ENCODE measurements around the gene PPP6R1.
A peak's percentile ranks its signal among the peaks of the same experiment; 100 is the strongest.

PPP6R1 gene, protein sequence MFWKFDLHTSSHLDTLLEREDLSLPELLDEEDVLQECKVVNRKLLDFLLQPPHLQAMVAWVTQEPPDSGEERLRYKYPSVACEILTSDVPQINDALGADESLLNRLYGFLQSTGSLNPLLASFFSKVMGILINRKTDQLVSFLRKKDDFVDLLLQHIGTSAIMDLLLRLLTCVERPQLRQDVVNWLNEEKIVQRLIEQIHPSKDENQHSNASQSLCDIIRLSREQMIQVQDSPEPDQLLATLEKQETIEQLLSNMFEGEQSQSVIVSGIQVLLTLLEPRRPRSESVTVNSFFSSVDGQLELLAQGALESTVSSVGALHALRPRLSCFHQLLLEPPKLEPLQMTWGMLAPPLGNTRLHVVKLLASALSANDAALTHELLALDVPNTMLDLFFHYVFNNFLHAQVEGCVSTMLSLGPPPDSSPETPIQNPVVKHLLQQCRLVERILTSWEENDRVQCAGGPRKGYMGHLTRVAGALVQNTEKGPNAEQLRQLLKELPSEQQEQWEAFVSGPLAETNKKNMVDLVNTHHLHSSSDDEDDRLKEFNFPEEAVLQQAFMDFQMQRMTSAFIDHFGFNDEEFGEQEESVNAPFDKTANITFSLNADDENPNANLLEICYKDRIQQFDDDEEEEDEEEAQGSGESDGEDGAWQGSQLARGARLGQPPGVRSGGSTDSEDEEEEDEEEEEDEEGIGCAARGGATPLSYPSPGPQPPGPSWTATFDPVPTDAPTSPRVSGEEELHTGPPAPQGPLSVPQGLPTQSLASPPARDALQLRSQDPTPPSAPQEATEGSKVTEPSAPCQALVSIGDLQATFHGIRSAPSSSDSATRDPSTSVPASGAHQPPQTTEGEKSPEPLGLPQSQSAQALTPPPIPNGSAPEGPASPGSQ

GRCh38 chr19:55258828-55259539 lies at the start of gene PPP6R1:
TSS of gene PPP6R1 (minus strand) at chr19:55259017. CDS start at chr19:55247103, 11,914 bp downstream.
- peak; percentile 94 for DNase-seq

DNA sequence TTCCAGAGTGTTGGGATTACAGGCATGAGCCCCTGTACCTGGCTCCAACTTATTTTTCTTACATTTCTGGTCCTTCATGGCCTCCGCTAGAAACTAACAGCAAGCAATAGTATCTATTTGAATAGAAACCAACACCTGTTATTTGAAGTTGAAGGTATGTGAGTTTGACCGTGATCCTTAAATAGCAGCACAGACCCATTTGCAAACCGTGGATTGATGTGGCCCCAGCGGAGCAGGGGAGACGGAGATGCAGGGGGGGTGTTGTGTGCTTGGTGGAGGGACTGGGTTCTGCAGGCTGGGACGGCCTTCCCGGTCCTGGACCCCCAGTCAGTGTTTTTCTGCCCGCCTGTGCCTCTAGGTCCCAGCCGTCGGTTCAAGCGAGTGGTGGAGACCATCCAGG lies 49.5 kb upstream of the PPP6R1 start:
- DNase-seq: no peak

GRCh38 chr19:55306712-55307111 lies 47.9 kb upstream of the PPP6R1 start:
- DNase-seq: no peak

- no peak for DNase-seq
Measured at GRCh38 chr19:55305983-55306562, 47.3 kb upstream of the PPP6R1 start.

- DNase-seq: peak; percentile 55
Measured at GRCh38 chr19:55305491-55305890, 46.7 kb upstream of the PPP6R1 start.

GRCh38 chr19:55304980-55305379 lies 46.2 kb upstream of the PPP6R1 start:
- no peak for DNase-seq

DNA sequence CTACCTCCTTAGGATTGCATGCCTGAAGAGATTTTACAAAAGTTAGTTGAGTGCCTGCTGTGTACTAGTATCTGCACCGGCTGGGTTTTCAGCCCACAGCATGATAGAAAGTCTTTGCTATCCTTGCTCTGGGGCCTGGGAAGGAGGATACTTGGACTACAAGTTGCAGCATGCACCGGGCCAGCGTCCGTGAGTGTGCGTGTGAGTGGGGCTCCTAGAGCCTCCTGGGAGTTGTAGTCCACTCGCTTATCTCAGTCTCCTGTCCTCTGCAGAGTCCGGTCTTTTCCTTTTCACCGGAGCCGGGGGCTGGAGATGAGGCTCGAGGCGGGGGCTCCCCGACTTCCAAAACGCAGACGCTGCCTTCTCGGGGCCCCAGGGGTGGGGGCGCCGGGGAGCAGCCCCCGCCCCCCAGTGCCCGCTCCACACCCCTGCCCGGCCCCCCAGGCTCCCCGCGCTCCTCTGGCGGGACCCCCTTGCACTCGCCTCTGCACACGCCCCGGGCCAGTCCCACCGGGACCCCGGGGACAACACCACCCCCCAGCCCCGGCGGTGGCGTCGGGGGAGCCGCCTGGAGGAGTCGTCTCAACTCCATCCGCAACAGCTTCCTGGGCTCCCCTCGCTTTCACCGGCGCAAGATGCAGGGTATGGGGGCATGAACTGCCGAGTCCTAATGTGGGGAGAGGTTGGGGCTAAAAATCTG lies 45.6 kb upstream of the PPP6R1 start:
- DNase-seq: peak; percentile 20

DNA sequence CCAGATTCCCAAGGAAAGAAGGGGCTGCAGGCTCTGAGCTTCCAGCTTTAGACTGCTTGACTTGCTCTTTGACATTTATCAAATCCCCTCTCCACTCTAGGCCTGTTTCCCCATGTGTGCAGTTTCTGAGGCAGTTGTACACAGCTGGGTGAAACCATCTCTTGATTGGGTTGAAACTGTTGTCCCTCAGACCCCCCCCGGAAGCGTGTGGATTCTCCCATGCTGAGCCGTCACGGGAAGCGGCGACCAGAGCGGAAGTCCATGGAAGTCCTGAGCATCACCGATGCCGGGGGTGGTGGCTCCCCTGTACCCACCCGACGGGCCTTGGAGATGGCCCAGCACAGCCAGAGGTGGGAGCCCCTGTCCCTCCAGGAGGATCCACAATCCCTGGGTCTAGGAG lies 44.7 kb upstream of the PPP6R1 start:
- no peak for DNase-seq

- DNase-seq: no peak
Measured at GRCh38 chr19:55302318-55302703, 43.5 kb upstream of the PPP6R1 start.

GRCh38 chr19:55301459-55302317 lies 42.9 kb upstream of the PPP6R1 start:
- peak; percentile 96 for DNase-seq

DNA sequence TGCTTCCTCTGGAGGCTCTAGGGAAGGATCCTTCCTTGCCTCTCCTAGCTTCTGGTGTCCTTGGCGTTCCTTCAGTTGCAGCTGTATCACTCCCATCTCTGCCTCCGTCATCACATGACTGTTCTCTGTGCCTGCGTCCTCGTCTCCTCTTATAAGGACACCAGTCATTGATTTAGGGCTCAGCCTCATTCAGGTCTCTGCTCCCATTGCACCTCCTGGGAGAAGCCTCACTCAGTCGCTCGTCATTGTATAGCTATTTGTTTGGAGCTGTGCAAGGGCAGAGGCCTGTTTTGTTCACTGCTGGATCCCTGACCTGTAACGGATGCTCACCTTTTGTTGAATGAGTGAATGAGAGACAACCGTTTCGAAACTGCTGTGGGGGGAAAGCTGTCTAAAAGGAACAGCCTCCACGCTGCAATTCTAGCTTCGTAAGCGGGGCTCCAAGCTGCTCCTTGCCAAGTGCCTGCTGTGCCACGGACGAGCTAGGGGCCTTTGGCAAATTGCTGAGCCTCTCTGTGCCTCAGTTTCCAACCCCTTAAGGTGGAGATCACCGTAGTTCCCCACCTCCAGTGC lies 42.2 kb upstream of the PPP6R1 start:
- no peak for DNase-seq

GRCh38 chr19:55299991-55300390 lies 41.2 kb upstream of the PPP6R1 start:
- no peak for DNase-seq

DNA sequence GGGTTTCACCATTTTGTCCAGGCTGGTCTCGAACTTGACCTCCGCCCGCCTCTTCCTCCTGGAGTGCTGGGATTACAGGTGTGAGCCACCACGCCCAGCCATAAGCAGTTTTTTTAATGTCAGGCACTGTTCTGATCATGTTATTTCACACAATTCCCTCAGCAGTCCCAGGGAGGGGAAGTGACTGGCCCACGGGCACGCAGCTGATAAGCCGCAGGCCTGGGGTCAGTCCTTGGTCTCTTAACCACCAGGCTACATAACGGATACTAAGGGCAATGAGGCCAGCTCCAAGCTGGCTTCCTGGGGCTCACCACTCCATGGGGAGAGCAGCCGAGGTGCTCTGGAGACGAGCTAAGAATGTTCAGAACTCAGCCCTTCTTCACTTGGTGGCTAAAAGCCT lies 38.5 kb upstream of the PPP6R1 start:
- no peak for DNase-seq

- DNase-seq: no peak
Measured at GRCh38 chr19:55289117-55289796, 30.4 kb upstream of the PPP6R1 start.

DNA sequence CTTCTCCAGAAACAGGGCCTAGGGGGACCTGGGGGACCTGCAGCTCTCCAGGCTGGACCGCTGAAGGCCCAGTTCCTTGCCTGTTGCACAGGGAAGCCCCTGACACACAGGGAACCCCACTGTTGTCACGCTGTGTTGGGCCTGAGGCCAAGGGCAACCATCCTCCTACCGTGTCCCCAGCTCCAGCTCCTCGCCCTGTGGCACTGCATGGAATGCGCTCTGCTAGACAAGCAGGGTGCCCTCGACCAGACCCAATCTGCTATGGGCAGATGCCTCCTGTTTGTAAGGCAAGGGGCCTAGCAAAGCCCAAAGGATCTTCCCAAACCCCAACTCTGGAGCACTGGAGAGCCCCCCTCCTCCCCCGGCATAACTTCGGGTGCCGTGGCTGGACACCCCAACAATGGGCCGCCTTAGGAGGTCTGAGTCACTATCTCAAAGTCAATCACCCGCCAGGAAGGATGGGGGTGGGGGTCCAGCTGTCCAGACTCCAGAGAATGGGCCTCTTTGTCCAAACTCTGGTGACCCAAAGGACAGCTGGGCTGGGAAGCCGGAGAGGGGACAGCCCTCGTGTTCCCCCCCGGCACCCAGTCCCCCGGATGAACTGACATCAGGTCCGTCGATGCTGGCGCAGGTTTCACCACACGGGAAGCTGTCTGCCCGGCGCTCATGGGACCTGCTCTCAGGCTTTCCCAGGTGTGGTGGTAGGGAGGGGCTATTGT lies 28.7 kb upstream of the PPP6R1 start:
- no peak for DNase-seq

DNA sequence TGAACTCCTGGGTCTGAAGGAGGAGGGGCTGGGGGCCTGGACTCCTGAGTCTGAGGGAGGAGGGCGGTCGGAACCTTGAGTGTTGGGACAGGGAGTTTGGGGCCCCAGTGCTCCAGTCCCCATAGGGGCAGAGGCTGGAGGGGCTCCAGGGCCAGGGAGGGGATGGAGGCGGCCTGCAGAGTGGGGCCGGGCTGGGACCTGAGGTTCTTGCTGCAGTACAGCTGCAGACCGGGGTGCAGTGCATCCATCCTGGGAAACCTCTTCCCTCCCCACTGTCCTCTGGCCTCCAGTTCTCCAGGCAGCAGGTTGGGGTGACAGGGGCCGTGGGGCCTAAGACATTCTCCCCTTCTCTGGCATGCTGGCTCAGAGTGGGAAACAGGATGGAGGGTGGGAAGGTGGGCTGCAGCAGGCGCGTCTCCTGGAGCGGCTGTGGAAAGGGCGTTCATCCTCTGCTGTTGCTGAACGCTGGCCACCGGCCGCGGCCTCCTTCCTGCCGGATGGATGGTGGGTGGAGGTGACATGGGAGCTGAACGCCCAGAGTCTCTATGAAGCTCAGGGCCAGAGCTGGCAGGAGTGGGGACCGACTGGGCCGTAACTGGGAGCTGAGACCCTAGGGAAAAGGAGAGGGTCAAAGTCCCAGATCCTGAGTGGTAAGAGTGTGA lies 26.5 kb upstream of the PPP6R1 start:
- DNase-seq: no peak

DNA sequence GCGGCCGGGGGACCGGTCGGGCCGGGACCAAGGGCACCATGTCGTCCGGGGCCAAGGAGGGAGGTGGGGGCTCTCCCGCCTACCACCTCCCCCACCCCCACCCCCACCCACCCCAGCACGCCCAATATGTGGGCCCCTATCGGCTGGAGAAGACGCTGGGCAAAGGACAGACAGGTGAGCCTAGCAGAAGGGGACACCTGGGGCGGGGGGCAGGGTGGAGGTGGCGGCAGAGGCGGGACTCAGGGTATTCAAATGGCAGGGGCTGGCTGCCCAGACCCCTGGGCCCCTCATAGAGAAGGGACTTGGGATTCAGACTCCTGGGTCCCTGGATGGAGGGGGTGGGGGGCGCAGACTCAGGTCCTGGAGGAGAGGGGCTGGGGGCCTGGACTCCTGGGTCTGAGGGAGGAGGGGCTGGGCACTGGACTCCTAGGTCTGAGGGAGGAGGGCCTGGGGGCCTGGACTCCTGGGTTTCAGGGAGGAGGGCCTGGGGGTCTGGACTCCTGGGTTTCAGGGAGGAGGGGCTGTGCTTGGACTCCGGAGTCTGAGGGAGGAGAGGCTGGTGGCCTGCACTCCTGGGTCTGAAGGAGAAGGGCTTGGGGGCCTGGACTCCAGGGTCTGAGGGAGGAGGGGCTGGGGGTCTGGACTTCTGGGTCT lies 25.7 kb upstream of the PPP6R1 start:
- no peak for DNase-seq

Data from stimulated activated CD4-positive, alpha-beta T cell treated with anti-CD3 and anti-CD28 coated beads, Interleukin-4, amount 100 ng/mL, for 24 hours (primary cell).